ENCODE measurements around the gene RNU2-63P.

DNA sequence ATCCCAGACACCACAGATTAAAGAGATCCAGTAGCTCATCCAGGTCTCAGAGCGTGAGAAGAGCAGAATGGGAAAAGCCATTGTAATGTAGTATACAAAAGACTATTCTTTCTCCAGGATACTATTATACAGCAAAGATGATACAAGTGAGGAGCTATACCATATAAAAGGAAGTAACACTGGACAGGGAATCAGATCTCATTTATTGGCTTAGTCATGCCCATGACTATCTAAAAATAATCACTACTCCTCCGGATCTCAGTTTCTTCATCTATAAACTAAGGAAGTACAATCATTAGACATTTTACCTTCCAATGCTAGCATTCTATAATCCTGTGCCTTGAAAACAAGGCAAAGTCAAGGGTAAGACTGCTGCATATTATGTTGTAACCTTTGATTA is 19.8 kb upstream of the RNU2-63P start:
- no peak for TF ChIP-seq GATA3 (IDR thresholded peaks at IDR 0.05; ENCODE audit: low read depth, low read length)
- no peak for TF ChIP-seq GATA2 (IDR thresholded peaks at IDR 0.05; ENCODE audit: low read depth, low read length)

All from SH-SY5Y (cell line).